ENCODE data around the gene RPAP3.

- no peak for TF ChIP-seq EP300 (IDR thresholded peaks at IDR 0.05)
- no peak for TF ChIP-seq POLR2A (IDR thresholded peaks at IDR 0.05)
Measured at GRCh38 chr12:47634127-47634526, 71.7 kb downstream of the RPAP3 start.

Data from suprapubic skin (tissue), 2 donors.